Activated T-helper 1 cell treated with anti-CD3 and anti-CD28 coated beads, Interleukin-12 subunit alpha, Interleukin-12 subunit beta, Interleukin-2, Interleukin-4 antibody, amounts not matched to agents 30 ng/mL and 10 ng/mL and 1 ng/mL, durations not matched to agents 14 hours and 24 hours and 36 hours (primary cell): Measurements from ENCODE around the gene ACTR10. TPM values are rescaled to one million over a fixed set of nuclear protein-coding genes. Genes with fewer than 3 reads are reported as not detected.
"Not testable (repeated sequence)": the region's sequence is repeated elsewhere in the genome, so short reads cannot be mapped to it uniquely, and the experiment has no call there.

Source experiments
- DNase-seq: peaks from one replicate; pipeline ENCODE4 v3.0.0; 2021; ENCODE audit warnings: low spot score
- H3K27ac Mint-ChIP-seq: one replicate; pipeline ENCODE4 v1.8.0; 2021; ENCODE audit warnings: mild to moderate bottlenecking, mixed read lengths
- H3K27me3 Mint-ChIP-seq: one replicate; pipeline ENCODE4 v1.8.0; 2022; ENCODE audit warnings: mild to moderate bottlenecking, moderate library complexity, mixed read lengths; ENCODE audit not compliant: insufficient read depth
- H3K36me3 Mint-ChIP-seq: one replicate; pipeline ENCODE4 v1.8.0; 2021; ENCODE audit warnings: low read depth, mixed read lengths
- H3K4me1 Mint-ChIP-seq: one replicate; pipeline ENCODE4 v1.8.0; 2021; ENCODE audit warnings: low read depth, mixed read lengths
- H3K4me3 Mint-ChIP-seq: one replicate; pipeline ENCODE4 v1.8.0; 2021; ENCODE audit warnings: mild to moderate bottlenecking, moderate library complexity, mixed read lengths
- H3K9me3 Mint-ChIP-seq: one replicate; pipeline ENCODE4 v1.8.0; 2021; ENCODE audit warnings: mixed read lengths
- intact Hi-C: fragments of 100-400 bp; cut with micrococcal nuclease; formaldehyde crosslinking; loops from one replicate; pipeline ENCODE4 v1.15.1; 2024
- total RNA-seq: library from RNA; stranded (reverse); gene quantifications from 2 replicates; pipeline ENCODE4 v1.2.3, GENCODE V29; 2022

The ACTR10 gene
- total RNA-seq, 1 donor from 2014 or later, result 40.3 TPM

GRCh38 chr14:58239244-58240195, 39.6 kb downstream of the ACTR10 start:
- Mint-ChIP-seq H3K9me3 (no peaks in the 10 kb centered on the region), H3K27me3 (no peaks in the 10 kb centered on the region), H3K27ac (no peak overlapping the region), H3K4me1 (peaks cover 20% of the 10 kb centered on the region), H3K4me3 (no peak overlapping the region), H3K36me3 (no peaks in the 10 kb centered on the region)
- intact Hi-C loops, result loop anchor here (1.0 to 5.0 kb wide), 4 partner anchors 15 to 972 kb away; partner anchors contain the start of genes AP5M1, EXOC5, KIAA0586 and TIMM9
- DNase-seq, result peak; percentile 68

GRCh38 chr14:58243790-58244555, 44.0 kb downstream of the ACTR10 start:
- no peak for DNase-seq
- intact Hi-C loops, result loop anchor here (1.0 to 5.0 kb wide), 10 partner anchors 37 to 1240 kb away; partner anchors contain the start of genes ACTR10, AP5M1, ARID4A and DAAM1
- Mint-ChIP-seq H3K4me3 (peak overlapping the region; percentile 95), H3K4me1 (peaks cover 43% of the 10 kb centered on the region), H3K27ac (peak overlapping the region; percentile 94), H3K27me3 (no peaks in the 10 kb centered on the region), H3K36me3 (peaks cover 17% of the 10 kb centered on the region), H3K9me3 (no peaks in the 10 kb centered on the region)

GRCh38 chr14:58244556-58245387, 44.8 kb downstream of the ACTR10 start, which contains the start of gene PSMA3:
Gene PSMA3, plus strand, starts transcription at chr14:58244843. Its CDS starts 78 bp downstream, at chr14:58244921.
- Mint-ChIP-seq H3K4me3 (peak within 1 kb of the TSS; percentile 95), H3K36me3 (peaks cover 17% of the 10 kb centered on the region), H3K4me1 (peaks cover 43% of the 10 kb centered on the region), H3K27ac (peak within 1 kb of the TSS; percentile 94), H3K27me3 (no peaks in the 10 kb centered on the region), H3K9me3 (no peaks in the 10 kb centered on the region)
- DNase-seq, result peak; percentile 97
- intact Hi-C loops, result loop anchor here (1.0 to 5.0 kb wide), 10 partner anchors 36 to 1240 kb away; partner anchors contain the start of genes ACTR10, AP5M1, ARID4A and DAAM1

- intact Hi-C loops, result loop anchor here (2.0 kb wide), 4 partner anchors 35 to 943 kb away; partner anchors contain the start of genes DAAM1 and NAA30
- H3K9me3 Mint-ChIP-seq, result no peaks in the 10 kb centered on the region
- H3K36me3 Mint-ChIP-seq, result peaks cover 22% of the 10 kb centered on the region
- peaks cover 48% of the 10 kb centered on the region for H3K4me1 Mint-ChIP-seq
- H3K4me3 Mint-ChIP-seq, result peak overlapping the region; percentile 95
- peak overlapping the region; percentile 94 for H3K27ac Mint-ChIP-seq
- no peak for DNase-seq
- no peaks in the 10 kb centered on the region for H3K27me3 Mint-ChIP-seq
Measured at GRCh38 chr14:58245562-58245961, 45.6 kb downstream of the ACTR10 start.

GRCh38 chr14:58249611-58250010, 49.7 kb downstream of the ACTR10 start:
- DNase-seq, result no peak
- intact Hi-C loops, result no loop called here
- Mint-ChIP-seq H3K27me3 (no peaks in the 10 kb centered on the region), H3K9me3 (no peaks in the 10 kb centered on the region), H3K27ac (no peak overlapping the region), H3K36me3 (peaks cover 41% of the 10 kb centered on the region), H3K4me1 (peaks cover 40% of the 10 kb centered on the region), H3K4me3 (no peak overlapping the region)

- Mint-ChIP-seq H3K27me3 (no peaks in the 10 kb centered on the region), H3K4me1 (no peaks in the 10 kb centered on the region), H3K9me3 (no peaks in the 10 kb centered on the region), H3K27ac (no peak overlapping the region), H3K36me3 (peaks cover 32% of the 10 kb centered on the region), H3K4me3 (no peak overlapping the region)
- DNase-seq, result no peak
- intact Hi-C loops, result loop anchor here (2.0 kb wide), 1 partner anchor 23 kb away; no protein-coding TSS in a partner anchor
Measured at GRCh38 chr14:58258156-58258555, 58.2 kb downstream of the ACTR10 start.

- peaks cover 46% of the 10 kb centered on the region for H3K36me3 Mint-ChIP-seq
- DNase-seq, intact Hi-C loops, H3K4me1 Mint-ChIP-seq, H3K9me3 Mint-ChIP-seq, H3K27me3 Mint-ChIP-seq, H3K4me3 Mint-ChIP-seq, H3K27ac Mint-ChIP-seq: not testable (repeated sequence)
Measured at GRCh38 chr14:58262005-58262404, 62.1 kb downstream of the ACTR10 start.

- H3K27ac Mint-ChIP-seq, result no peak overlapping the region
- H3K27me3 Mint-ChIP-seq, result no peaks in the 10 kb centered on the region
- peaks cover 9% of the 10 kb centered on the region for H3K4me1 Mint-ChIP-seq
- H3K36me3 Mint-ChIP-seq, result peaks cover 44% of the 10 kb centered on the region
- DNase-seq, result no peak
- no peak overlapping the region for H3K4me3 Mint-ChIP-seq
- intact Hi-C loops, result no loop called here
- H3K9me3 Mint-ChIP-seq, result no peaks in the 10 kb centered on the region
Measured at GRCh38 chr14:58265401-58265800, 65.5 kb downstream of the ACTR10 start.

GRCh38 chr14:58270628-58271027, 70.7 kb downstream of the ACTR10 start:
- intact Hi-C loops, result no loop called here
- Mint-ChIP-seq H3K9me3 (no peaks in the 10 kb centered on the region), H3K27ac (no peak overlapping the region)

GRCh38 chr14:58272588-58273372, 72.8 kb downstream of the ACTR10 start:
- H3K4me3 Mint-ChIP-seq, result no peak overlapping the region
- H3K36me3 Mint-ChIP-seq, result peaks cover 40% of the 10 kb centered on the region
- no peak overlapping the region for H3K27ac Mint-ChIP-seq
- DNase-seq, result no peak
- H3K27me3 Mint-ChIP-seq, result no peaks in the 10 kb centered on the region
- peaks cover 32% of the 10 kb centered on the region for H3K4me1 Mint-ChIP-seq
- H3K9me3 Mint-ChIP-seq, result no peaks in the 10 kb centered on the region
- intact Hi-C loops, result loop anchor here (1.0 kb wide), 1 partner anchor 9 kb away; no protein-coding TSS in a partner anchor

More at GRCh38 chr14:58270628-58271027, 70.7 kb downstream of the ACTR10 start:
- Mint-ChIP-seq H3K4me3 (no peak overlapping the region), H3K36me3 (peaks cover 54% of the 10 kb centered on the region), H3K4me1 (peaks cover 24% of the 10 kb centered on the region), H3K27me3 (no peaks in the 10 kb centered on the region)
- DNase-seq, result no peak

- intact Hi-C loops, result no loop called here
- Mint-ChIP-seq H3K27me3 (no peaks in the 10 kb centered on the region), H3K27ac (peak overlapping the region; percentile 85), H3K4me1 (peaks cover 30% of the 10 kb centered on the region), H3K4me3 (peak overlapping the region; percentile 23), H3K9me3 (no peaks in the 10 kb centered on the region), H3K36me3 (peaks cover 40% of the 10 kb centered on the region)
- no peak for DNase-seq
Measured at GRCh38 chr14:58274881-58275280, 74.9 kb downstream of the ACTR10 start.
